GM20000 (cell line): ENCODE results near the gene P2RY6.

Experiments used
- DNase-seq: peaks from one replicate; pipeline ENCODE4 v3.0.0; 2012; ENCODE audit warnings: low spot score
- TF ChIP-seq, protein P1 (sequence below): IDR thresholded peaks from 2 replicates; pipeline ENCODE4 v1.5.1; 2012; ENCODE audit warnings: mild to moderate bottlenecking, control low read depth; ENCODE audit errors: extremely low read depth, missing control alignments

P2RY6 gene

GRCh38 chr11:73307323-73308002 is 35.3 kb downstream of the P2RY6 start:
- peak; percentile 97 for DNase-seq
- TF ChIP-seq, protein P1, sequence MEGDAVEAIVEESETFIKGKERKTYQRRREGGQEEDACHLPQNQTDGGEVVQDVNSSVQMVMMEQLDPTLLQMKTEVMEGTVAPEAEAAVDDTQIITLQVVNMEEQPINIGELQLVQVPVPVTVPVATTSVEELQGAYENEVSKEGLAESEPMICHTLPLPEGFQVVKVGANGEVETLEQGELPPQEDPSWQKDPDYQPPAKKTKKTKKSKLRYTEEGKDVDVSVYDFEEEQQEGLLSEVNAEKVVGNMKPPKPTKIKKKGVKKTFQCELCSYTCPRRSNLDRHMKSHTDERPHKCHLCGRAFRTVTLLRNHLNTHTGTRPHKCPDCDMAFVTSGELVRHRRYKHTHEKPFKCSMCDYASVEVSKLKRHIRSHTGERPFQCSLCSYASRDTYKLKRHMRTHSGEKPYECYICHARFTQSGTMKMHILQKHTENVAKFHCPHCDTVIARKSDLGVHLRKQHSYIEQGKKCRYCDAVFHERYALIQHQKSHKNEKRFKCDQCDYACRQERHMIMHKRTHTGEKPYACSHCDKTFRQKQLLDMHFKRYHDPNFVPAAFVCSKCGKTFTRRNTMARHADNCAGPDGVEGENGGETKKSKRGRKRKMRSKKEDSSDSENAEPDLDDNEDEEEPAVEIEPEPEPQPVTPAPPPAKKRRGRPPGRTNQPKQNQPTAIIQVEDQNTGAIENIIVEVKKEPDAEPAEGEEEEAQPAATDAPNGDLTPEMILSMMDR: peak; percentile 85

GRCh38 chr11:73308003-73308960 is 36.1 kb downstream of the P2RY6 start, which contains the start of gene ARHGEF17:
Gene ARHGEF17 (plus strand): TSS chr11:73308276. CDS start chr11:73308639, 363 bp downstream.
- DNase-seq: peak; percentile 82

DNA sequence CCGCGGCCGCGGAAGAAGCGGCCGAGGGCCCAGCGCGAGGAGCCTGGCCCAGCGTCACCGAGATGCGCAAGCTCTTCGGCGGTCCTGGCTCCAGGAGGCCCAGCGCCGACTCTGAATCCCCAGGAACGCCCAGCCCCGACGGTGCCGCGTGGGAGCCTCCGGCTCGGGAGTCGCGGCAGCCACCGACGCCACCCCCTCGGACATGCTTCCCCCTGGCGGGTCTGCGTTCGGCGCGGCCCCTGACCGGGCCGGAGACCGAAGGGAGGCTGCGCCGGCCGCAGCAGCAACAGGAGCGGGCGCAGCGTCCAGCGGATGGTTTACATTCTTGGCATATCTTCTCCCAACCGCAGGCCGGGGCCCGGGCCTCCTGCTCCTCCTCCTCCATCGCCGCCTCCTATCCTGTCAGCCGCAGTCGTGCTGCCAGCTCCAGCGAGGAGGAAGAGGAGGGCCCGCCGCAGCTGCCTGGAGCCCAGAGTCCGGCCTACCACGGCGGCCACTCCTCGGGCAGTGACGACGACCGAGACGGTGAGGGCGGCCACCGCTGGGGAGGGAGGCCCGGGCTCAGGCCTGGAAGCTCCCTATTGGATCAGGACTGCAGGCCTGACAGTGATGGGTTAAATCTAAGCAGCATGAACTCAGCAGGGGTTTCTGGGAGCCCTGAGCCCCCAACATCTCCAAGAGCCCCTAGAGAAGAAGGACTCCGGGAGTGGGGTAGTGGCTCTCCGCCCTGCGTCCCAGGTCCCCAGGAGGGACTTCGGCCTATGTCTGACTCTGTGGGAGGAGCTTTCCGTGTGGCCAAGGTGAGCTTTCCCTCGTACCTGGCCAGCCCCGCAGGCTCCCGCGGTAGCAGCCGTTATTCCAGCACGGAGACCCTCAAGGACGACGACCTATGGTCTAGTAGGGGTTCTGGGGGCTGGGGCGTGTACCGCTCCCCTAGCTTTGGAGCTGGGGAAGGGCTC is 37.1 kb downstream of the P2RY6 start:
- TF ChIP-seq, protein P1: no peak
- DNase-seq: peak; percentile 44

More at GRCh38 chr11:73308003-73308960, 36.1 kb downstream of the P2RY6 start, which contains the start of gene ARHGEF17:
- TF ChIP-seq, protein P1: no peak

DNA sequence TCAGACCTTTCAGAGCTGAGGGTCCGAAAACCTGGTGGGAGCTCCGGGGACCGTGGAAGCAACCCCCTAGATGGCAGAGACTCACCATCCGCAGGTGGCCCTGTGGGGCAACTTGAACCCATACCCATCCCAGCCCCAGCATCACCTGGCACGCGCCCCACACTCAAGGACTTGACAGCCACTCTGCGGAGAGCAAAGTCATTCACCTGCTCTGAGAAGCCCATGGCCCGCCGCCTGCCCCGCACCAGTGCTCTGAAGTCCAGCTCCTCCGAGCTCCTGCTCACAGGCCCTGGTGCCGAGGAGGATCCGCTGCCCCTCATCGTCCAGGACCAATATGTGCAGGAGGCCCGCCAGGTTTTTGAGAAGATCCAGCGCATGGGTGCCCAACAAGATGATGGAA is 37.9 kb downstream of the P2RY6 start:
- no peak for DNase-seq
- TF ChIP-seq, protein P1: no peak

DNA sequence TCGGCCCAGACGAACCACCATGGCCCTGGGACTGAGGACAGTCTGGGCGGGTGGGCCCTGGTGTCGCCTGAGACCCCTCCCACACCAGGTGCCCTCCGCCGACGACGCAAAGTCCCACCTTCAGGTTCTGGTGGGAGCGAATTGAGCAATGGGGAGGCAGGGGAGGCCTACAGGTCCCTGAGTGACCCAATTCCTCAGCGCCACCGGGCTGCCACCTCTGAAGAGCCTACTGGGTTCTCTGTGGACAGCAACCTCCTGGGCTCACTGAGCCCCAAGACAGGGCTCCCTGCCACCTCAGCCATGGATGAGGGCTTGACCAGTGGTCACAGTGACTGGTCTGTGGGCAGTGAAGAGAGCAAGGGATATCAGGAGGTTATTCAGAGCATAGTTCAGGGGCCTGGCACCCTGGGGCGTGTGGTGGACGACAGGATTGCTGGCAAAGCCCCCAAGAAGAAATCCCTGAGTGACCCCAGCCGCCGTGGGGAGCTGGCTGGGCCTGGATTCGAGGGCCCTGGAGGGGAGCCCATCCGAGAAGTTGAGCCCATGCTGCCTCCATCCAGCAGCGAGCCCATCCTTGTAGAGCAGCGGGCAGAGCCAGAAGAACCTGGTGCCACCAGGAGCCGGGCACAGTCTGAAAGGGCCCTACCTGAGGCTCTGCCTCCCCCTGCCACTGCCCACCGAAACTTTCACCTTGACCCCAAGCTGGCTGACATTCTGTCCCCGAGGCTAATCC is 38.7 kb downstream of the P2RY6 start:
- TF ChIP-seq, protein P1: no peak
- no peak for DNase-seq

DNA sequence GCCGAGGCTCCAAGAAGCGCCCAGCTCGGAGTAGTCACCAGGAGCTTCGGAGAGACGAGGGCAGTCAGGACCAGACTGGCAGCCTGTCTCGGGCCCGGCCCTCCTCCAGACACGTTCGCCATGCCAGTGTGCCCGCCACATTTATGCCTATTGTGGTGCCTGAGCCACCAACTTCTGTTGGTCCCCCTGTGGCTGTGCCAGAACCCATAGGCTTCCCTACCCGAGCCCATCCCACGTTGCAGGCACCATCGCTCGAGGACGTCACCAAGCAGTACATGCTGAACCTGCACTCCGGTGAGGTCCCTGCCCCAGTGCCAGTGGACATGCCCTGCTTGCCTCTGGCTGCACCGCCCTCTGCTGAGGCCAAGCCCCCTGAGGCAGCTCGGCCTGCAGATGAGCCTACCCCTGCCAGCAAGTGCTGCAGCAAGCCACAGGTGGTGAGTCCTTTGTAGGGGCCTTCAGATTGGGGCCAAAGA is 39.3 kb downstream of the P2RY6 start:
- no peak for DNase-seq
- TF ChIP-seq, protein P1: no peak
